ENCODE data around the gene ZMPSTE24.
"Not testable (repeated sequence)": the region's sequence is repeated elsewhere in the genome, so short reads cannot be mapped to it uniquely, and the experiment has no call there.

Gene ZMPSTE24

DNA sequence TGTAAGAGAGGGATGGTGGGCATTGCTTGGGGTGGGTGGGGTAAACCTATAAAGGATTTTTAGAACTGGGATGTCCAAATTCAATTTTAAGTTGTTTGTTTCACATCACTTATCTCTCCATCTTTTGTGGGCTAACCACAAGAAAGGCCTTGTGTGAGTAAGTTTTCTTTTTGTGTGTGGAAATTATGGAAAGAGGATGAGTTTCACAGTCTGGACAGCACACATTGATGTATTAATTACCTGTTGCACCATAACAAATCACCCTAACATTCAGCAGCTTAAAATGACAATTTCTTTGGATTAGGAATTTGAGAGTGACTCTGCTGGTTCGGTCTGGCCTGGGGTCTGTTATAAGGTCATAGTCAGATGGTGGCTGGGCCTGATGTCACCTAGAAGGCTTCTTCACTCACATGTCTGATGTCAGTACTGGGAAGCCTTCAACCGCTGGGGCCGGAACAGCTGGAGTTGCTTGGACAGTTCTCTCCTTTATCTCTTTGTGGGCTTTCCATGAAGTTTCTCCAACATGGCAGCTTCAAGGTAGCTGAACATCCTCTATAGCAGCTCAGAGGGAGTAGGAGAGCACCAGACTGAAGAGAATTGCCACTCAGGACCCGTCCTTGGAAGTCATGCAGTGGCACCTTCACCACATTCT, 61.1 kb downstream of the ZMPSTE24 start:
- H3K4me1 ChIP-seq (ENCODE audit: control insufficient read depth in 1 of 2, insufficient read depth in 1 of 2, low read depth in 1 of 2, low read length in 1 of 2), result peaks cover 28% of the 10 kb centered on the region in 2 experiments
- peaks cover 54% of the 10 kb centered on the region for H3K27me3 ChIP-seq
- TF ChIP-seq, protein P1, sequence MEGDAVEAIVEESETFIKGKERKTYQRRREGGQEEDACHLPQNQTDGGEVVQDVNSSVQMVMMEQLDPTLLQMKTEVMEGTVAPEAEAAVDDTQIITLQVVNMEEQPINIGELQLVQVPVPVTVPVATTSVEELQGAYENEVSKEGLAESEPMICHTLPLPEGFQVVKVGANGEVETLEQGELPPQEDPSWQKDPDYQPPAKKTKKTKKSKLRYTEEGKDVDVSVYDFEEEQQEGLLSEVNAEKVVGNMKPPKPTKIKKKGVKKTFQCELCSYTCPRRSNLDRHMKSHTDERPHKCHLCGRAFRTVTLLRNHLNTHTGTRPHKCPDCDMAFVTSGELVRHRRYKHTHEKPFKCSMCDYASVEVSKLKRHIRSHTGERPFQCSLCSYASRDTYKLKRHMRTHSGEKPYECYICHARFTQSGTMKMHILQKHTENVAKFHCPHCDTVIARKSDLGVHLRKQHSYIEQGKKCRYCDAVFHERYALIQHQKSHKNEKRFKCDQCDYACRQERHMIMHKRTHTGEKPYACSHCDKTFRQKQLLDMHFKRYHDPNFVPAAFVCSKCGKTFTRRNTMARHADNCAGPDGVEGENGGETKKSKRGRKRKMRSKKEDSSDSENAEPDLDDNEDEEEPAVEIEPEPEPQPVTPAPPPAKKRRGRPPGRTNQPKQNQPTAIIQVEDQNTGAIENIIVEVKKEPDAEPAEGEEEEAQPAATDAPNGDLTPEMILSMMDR (IDR thresholded peaks at IDR 0.05), result no peak
- H3K27ac ChIP-seq, result no peak overlapping the region
- no peak overlapping the region for H3K4me3 ChIP-seq (ENCODE audit: low read depth in 1 of 2, low read length in 1 of 2)
- no peaks in the 10 kb centered on the region for H3K36me3 ChIP-seq
- H3K9me3 ChIP-seq, result no peaks in the 10 kb centered on the region

DNA sequence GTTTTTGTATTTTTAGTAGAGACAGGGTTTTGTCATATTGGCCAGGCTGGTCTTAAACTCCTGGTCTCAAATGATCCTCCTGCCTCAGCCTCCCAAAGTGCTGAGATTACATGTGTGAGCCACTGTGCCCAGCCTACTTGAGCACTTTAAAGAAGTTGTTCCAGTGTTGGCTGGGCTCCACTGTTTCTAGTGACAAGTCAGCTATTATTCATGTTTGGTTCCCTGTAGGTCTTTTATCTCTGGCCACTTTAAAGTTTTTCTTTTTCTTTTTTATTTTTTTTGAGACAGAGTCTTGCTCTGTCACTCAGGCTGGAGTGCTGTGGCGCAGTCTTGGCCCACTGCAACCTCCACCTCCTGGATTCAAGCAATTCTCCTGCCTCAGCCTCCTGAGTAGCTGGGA, 73.4 kb downstream of the ZMPSTE24 start:
- H3K4me1 ChIP-seq (ENCODE audit: control insufficient read depth in 1 of 2, insufficient read depth in 1 of 2, low read depth in 1 of 2, low read length in 1 of 2); H3K4me3 ChIP-seq (ENCODE audit: low read depth in 1 of 2, low read length in 1 of 2); H3K9me3 ChIP-seq; H3K36me3 ChIP-seq; H3K27me3 ChIP-seq; H3K27ac ChIP-seq: not testable (repeated sequence)

DNA sequence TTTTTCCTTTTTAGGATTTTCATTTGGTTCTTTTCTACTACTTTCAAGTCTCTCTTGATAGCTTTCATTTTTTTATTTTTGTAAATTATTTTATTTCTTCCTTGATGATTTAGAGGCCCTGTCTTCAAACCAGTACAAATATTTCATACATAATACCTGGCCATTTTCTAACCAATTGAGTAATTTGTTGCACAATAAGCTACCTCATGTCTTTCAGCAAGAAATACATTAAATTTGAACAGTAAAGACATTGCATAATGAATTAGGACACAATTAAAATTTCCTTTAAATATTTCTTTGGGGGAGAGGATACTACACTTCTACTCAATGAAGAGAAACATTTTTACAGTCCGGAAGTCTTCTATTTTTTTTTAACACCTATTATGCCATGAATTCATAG, 74.7 kb downstream of the ZMPSTE24 start:
- H3K27me3 ChIP-seq, result no peaks in the 10 kb centered on the region
- TF ChIP-seq, protein P1 (IDR thresholded peaks at IDR 0.05), result no peak
- H3K9me3 ChIP-seq, result no peaks in the 10 kb centered on the region
- no peak overlapping the region for H3K27ac ChIP-seq
- peaks cover 3 to 6% of the 10 kb centered on the region in 2 experiments for H3K4me1 ChIP-seq (ENCODE audit: control insufficient read depth in 1 of 2, insufficient read depth in 1 of 2, low read depth in 1 of 2, low read length in 1 of 2)
- no peaks in the 10 kb centered on the region for H3K36me3 ChIP-seq
- H3K4me3 ChIP-seq (ENCODE audit: low read depth in 1 of 2, low read length in 1 of 2), result no peak overlapping the region

DNA sequence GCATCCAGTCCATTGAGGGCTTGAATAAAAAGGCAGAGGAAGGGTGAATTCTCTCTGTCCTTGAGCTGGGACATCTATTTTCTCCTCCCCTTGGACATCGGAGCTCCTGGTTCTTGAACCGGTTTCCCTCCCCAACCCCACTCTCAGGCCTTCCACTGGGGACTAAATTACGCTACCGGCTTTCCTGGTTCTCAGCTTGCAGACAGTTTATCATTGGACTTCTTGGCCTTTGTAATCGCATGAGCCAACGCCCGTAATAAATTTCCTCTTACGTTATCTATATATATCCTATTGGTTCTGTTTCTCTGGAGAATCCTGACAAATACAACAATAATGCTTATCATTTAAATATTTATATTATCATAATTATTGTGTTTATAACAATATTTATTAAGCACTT, 79.4 kb downstream of the ZMPSTE24 start:
- no peak overlapping the region for H3K27ac ChIP-seq
- peaks cover 36 to 45% of the 10 kb centered on the region in 2 experiments for H3K4me1 ChIP-seq (ENCODE audit: control insufficient read depth in 1 of 2, insufficient read depth in 1 of 2, low read depth in 1 of 2, low read length in 1 of 2)
- no peaks in the 10 kb centered on the region for H3K36me3 ChIP-seq
- TF ChIP-seq, protein P1 (IDR thresholded peaks at IDR 0.05), result no peak
- no peaks in the 10 kb centered on the region for H3K9me3 ChIP-seq
- no peak overlapping the region for H3K4me3 ChIP-seq (ENCODE audit: low read depth in 1 of 2, low read length in 1 of 2)
- no peaks in the 10 kb centered on the region for H3K27me3 ChIP-seq

DNA sequence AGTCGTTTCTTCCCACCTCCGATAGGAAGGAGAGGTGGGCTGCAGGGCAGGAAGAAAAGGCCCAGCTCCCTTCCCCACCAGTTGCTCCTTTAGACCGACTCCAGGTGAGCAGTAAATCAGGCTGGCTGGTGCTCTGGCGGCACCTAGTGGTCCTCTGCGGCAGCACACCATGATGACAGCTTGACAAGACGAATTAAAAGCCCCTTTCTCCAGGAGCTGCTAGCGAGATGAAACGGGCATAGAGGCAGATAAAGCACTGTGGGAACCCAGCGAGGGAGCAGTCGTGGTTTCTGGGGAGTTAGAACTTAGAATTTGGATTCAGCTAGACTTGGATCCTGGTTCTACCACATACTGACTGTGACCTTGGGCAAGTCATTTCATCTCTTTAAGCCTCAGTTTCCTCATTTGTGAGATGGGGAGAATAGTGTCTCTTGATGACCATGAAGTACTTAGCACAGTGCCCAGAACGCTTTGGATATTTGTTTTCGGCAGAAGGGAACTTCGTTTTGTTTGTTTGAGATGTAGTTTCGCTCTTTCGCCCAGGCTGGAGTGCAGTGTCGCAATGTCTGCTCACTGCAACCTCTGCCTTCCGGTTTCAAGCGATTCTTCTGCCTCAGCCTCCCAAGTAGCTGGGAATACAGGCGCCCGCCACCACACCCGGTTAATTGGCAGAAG, 80.8 kb downstream of the ZMPSTE24 start:
- Histone ChIP-seq H3K36me3 (no peaks in the 10 kb centered on the region), H3K4me3 (ENCODE audit: low read depth in 1 of 2, low read length in 1 of 2) (peak overlapping the region; percentile 69 to 72), H3K4me1 (ENCODE audit: control insufficient read depth in 1 of 2, insufficient read depth in 1 of 2, low read depth in 1 of 2, low read length in 1 of 2) (peaks cover 38 to 46% of the 10 kb centered on the region in 2 experiments), H3K27me3 (no peaks in the 10 kb centered on the region), H3K9me3 (no peaks in the 10 kb centered on the region), H3K27ac (peak overlapping the region; percentile 93)
- TF ChIP-seq, protein P1 (IDR thresholded peaks at IDR 0.05), result peak; percentile 97

Data from neutrophil (primary cell).